ENCODE results near the gene ITIH6.

ITIH6 gene

DNA sequence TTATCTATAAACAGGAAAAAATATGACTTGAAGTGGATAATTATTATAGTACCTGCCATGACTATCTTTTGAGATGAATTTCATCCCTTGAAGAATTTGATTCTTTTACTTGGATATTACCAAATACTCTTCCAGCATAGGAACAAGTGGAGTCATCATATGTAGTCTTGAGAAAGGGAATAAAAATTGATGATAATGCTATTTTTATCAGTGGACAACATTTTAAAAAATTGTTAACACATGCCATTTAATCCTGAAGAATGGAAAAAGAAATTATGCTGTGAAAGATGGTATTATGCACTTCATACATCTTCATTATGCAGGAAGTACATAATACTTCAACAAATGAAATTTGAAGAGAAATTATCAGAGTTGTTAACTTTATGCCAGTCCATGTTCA is 83.6 kb downstream of the ITIH6 start:
- CTCF ChIA-PET, result no interaction called here
- Mint-ChIP-seq H3K4me1 (no peaks in the 10 kb centered on the region), H3K4me3 (no peak overlapping the region), H3K9me3 (no peaks in the 10 kb centered on the region), H3K27ac (no peak overlapping the region), H3K27me3 (peaks cover 7% of the 10 kb centered on the region), H3K36me3 (no peaks in the 10 kb centered on the region)
- no peak for DNase-seq

DNA sequence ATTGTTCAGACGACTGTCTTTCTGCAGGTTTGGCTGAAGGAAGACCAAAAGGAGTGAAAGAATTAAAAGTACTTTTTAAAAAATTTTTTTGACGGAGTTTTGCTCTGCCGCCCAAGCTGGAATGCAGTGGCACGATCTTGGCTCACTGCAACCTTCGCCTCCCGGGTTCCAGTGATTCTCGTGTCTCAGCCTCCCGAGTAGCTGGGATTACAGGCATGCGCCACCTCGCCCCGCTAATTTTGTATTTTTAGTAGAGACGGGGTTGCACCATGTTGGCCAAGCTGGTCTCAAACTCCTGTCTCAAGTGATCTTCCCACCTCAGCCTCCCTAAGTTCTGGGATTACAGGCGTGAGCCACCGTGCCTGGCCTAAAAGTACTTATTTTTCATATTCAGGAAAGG is 86.3 kb downstream of the ITIH6 start:
- CTCF ChIA-PET, result no interaction called here
- no peak for DNase-seq
- no peaks in the 10 kb centered on the region for H3K36me3 Mint-ChIP-seq
- H3K27me3 Mint-ChIP-seq, result peaks cover 7% of the 10 kb centered on the region
- no peak overlapping the region for H3K4me3 Mint-ChIP-seq
- no peaks in the 10 kb centered on the region for H3K4me1 Mint-ChIP-seq
- no peaks in the 10 kb centered on the region for H3K9me3 Mint-ChIP-seq
- no peak overlapping the region for H3K27ac Mint-ChIP-seq

DNA sequence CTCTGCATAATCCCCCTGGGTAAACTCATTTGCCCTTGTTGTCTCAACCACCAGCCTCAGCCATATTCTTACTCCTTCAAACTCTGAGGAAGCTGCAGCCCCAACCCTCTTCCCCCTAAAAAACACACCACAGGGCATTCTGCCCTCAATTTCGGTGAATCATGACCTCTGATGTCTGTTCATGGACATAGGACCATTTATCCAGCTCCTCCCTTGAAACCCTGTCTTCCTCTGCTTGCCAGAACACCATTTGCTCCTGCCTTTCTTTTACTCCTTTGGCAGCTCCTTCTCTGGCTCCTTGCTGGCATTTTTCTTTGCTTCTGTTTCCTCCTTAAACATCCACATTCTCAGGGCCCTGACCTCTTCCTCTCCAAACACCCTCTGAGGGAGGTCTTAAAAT is 87.1 kb downstream of the ITIH6 start:
- no peak for DNase-seq
- H3K4me3 Mint-ChIP-seq, result no peak overlapping the region
- no peaks in the 10 kb centered on the region for H3K4me1 Mint-ChIP-seq
- H3K9me3 Mint-ChIP-seq, result no peaks in the 10 kb centered on the region
- peaks cover 7% of the 10 kb centered on the region for H3K27me3 Mint-ChIP-seq
- H3K27ac Mint-ChIP-seq, result no peak overlapping the region
- no peaks in the 10 kb centered on the region for H3K36me3 Mint-ChIP-seq
- CTCF ChIA-PET, result no interaction called here

DNA sequence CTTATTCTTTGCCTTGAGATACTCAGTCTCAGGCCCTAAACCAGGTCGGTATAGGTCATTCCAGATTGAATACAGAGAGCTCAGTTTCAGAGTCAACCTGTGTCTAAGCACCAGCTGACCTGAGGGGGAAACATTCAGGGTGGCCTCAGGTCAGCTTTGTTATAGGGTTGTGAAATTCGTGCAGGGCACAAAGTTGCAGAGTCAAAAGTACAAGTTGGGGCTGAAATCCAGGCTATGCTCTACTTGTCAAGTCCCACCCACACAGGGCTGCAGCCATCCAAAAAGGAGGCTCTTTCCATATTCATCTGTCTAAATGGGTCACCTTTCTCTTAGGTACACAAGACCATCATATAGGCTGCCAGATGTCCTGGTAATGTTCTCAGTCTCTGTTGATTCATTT is 89.7 kb downstream of the ITIH6 start:
- no peak overlapping the region for H3K27ac Mint-ChIP-seq
- no peak for DNase-seq
- no peaks in the 10 kb centered on the region for H3K4me1 Mint-ChIP-seq
- CTCF ChIA-PET, result no interaction called here
- H3K4me3 Mint-ChIP-seq, result no peak overlapping the region
- H3K36me3 Mint-ChIP-seq, result no peaks in the 10 kb centered on the region
- no peaks in the 10 kb centered on the region for H3K9me3 Mint-ChIP-seq
- H3K27me3 Mint-ChIP-seq, result peaks cover 7% of the 10 kb centered on the region
